HepG2 (cell line): ENCODE data around the gene TGIF1. TPM values are rescaled to one million over a fixed set of nuclear protein-coding genes. Genes with fewer than 3 reads are reported as not detected.

Experiments
- ATAC-seq: fragments of 200-7000 bp; cut with Tn5 transposase; 3 replicates; pipeline ENCODE4 v1.9.1; 2020; ENCODE audit warnings: mild to moderate bottlenecking, moderate library complexity
- BruUV-seq: library from RNA; stranded (reverse); fragments of 400-500 nt; replicated peaks from 2 replicates; lab custom pipeline; 2021; lab: Mats Ljungman, UMichigan
- CTCF ChIA-PET: fragments of 300-600 bp; formaldehyde crosslinking; extraction: SDS; loops from one replicate; lab custom pipeline; 2021; ENCODE audit warnings: low total read pairs, inconsistent platforms, low intra/inter-chr PET ratio; lab: Yijun Ruan, JAX
- POLR2A ChIA-PET: fragments of 350-600 bp; sonication (Branson Sonifier 250); formaldehyde crosslinking; loops from one replicate; lab custom pipeline; 2020; ENCODE audit warnings: antibody characterized with exemption, inconsistent platforms; lab: Yijun Ruan, JAX
- DNase-seq: peaks from one replicate; pipeline ENCODE4 v3.0.0-alpha.2; 2015; ENCODE audit warnings: low spot score
- FAIRE-seq: peaks from 3 replicates; lab custom pipeline; 2011; peaks lifted over from hg19 to GRCh38; lab: Jason Lieb, UNC
- H2AFZ ChIP-seq: one replicate; pipeline ENCODE4 v1.6.1; 2011; ENCODE audit warnings: low read length, inconsistent platforms
- H3K27ac ChIP-seq: fragments of 300-600 bp; 3 replicates; pipeline ENCODE4 v1.8.0; 2011; ENCODE audit warnings: mixed run types, mild to moderate bottlenecking, mixed read lengths, low read length, inconsistent platforms; ENCODE audit not compliant: insufficient read depth; ENCODE audit errors: extremely low read length
- H3K27me3 ChIP-seq, 2 experiments: fragments of 200-600 bp in 1 of 2; 2 replicates in 1 of 2; 3 replicates in 1 of 2; pipeline versions ENCODE4 v1.6.0 to v1.8.0; 2011; ENCODE audit warnings: low read length in 2 of 2, mild to moderate bottlenecking in 2 of 2, moderate library complexity in 2 of 2, inconsistent platforms in 1 of 2; ENCODE audit not compliant: insufficient read depth in 2 of 2, control insufficient read depth in 1 of 2
- H3K36me3 ChIP-seq, 2 experiments: fragments of 200-600 bp in 1 of 2; replicated peaks in 1 of 2; 2 replicates in 1 of 2; 3 replicates in 1 of 2; pipeline versions ENCODE4 v1.5.1 to v1.8.0; 2011; ENCODE audit warnings: low read length in 2 of 2, inconsistent platforms in 1 of 2; ENCODE audit not compliant: insufficient read depth in 2 of 2, control insufficient read depth in 1 of 2
- H3K4me1 ChIP-seq: 2 replicates; pipeline ENCODE4 v1.5.1; 2012; ENCODE audit warnings: low read length, inconsistent platforms; ENCODE audit not compliant: insufficient read depth
- H3K4me2 ChIP-seq: 2 replicates; pipeline ENCODE4 v1.6.0; 2011; ENCODE audit warnings: low read depth, low read length, inconsistent platforms
- H3K4me3 ChIP-seq, 3 experiments: fragments of 200-600 bp in 1 of 3; sonication (generic), shearing (Covaris generic) in 1 of 3; replicated peaks in 1 of 3; 2 replicates each; pipeline ENCODE4 v1.5.1; 2011 to 2016; ENCODE audit warnings: low read length in 3 of 3, inconsistent platforms in 2 of 3, low read depth in 2 of 3, mild to moderate bottlenecking in 2 of 3, control low read depth in 1 of 3, mixed read lengths in 1 of 3; ENCODE audit not compliant: insufficient read depth in 1 of 3
- H3K79me2 ChIP-seq: one replicate; pipeline ENCODE4 v1.6.1; 2011; ENCODE audit warnings: low read length, inconsistent platforms; ENCODE audit not compliant: insufficient read depth
- H3K9ac ChIP-seq: 2 replicates; pipeline ENCODE4 v1.6.0; 2011; ENCODE audit warnings: mild to moderate bottlenecking, low read depth, low read length, inconsistent platforms; ENCODE audit not compliant: insufficient read depth
- H3K9me3 ChIP-seq: 2 replicates; pipeline ENCODE4 v1.5.1; 2012; ENCODE audit warnings: mild to moderate bottlenecking, low read length
- H4K20me1 ChIP-seq: 2 replicates; pipeline ENCODE4 v1.6.0; 2011; ENCODE audit warnings: inconsistent platforms, mild to moderate bottlenecking, low read length, moderate library complexity; ENCODE audit not compliant: insufficient read depth
- DNMT3B ChIP-seq: conservative IDR thresholded peaks from 2 replicates; pipeline ENCODE4 v1.6.1; 2016; ENCODE audit warnings: missing biosample characterization, control low read depth
- DPF2 ChIP-seq: sonication (generic); formaldehyde crosslinking; IDR thresholded peaks from 2 replicates; pipeline ENCODE4 v1.4.0; 2020; ENCODE audit warnings: mild to moderate bottlenecking, low read depth, missing genetic modification reagents, borderline replicate concordance
- GTF3A ChIP-seq: sonication (generic); formaldehyde crosslinking; conservative IDR thresholded peaks from 2 replicates; pipeline ENCODE4 v1.4.0; 2020; ENCODE audit warnings: mild to moderate bottlenecking, missing genetic modification reagents
- KLF13 ChIP-seq: sonication (generic); formaldehyde crosslinking; IDR thresholded peaks from 2 replicates; pipeline ENCODE4 v1.4.0; 2020; ENCODE audit warnings: mild to moderate bottlenecking, missing genetic modification reagents
- MIXL1 ChIP-seq: IDR thresholded peaks from 2 replicates; pipeline ENCODE4 v1.6.1; 2016
- MLLT10 ChIP-seq: sonication (generic); formaldehyde crosslinking; IDR thresholded peaks from 2 replicates; pipeline ENCODE4 v1.4.0; 2020; ENCODE audit warnings: missing genetic modification reagents
- PCBP2 ChIP-seq: fragments of 200-400 bp; formaldehyde crosslinking; optimal IDR thresholded peaks from 2 replicates; pipeline ENCODE3; 2018; ENCODE audit warnings: low read length, low read depth; ENCODE audit not compliant: poor library complexity, severe bottlenecking
- RARA ChIP-seq: IDR thresholded peaks from 2 replicates; pipeline ENCODE4 v1.6.1; 2016; ENCODE audit warnings: missing genetic modification reagents, missing compliant biosample characterization
- SOX6 ChIP-seq, 2 experiments: fragments of 450-650 bp in 1 of 2; sonication (generic) in 1 of 2; formaldehyde crosslinking in 1 of 2; IDR thresholded peaks; 2 replicates each; pipeline versions ENCODE4 v1.4.0 to v1.6.1; 2017 to 2020; ENCODE audit warnings: antibody characterized with exemption in 1 of 2, mild to moderate bottlenecking in 1 of 2, missing genetic modification reagents in 1 of 2
- ZNF432 ChIP-seq: sonication (generic); formaldehyde crosslinking; IDR thresholded peaks from 2 replicates; pipeline ENCODE4 v1.5.0; 2020; ENCODE audit warnings: missing genetic modification reagents, mild to moderate bottlenecking, borderline replicate concordance
- WGBS: methylation state at CpG from one replicate; pipeline ENCODE4 v1.1.6; 2017; ENCODE audit warnings: low lambda C conversion rate; 5-methylcytosine and 5-hydroxymethylcytosine counted together
- in situ Hi-C: cut with HindIII; loops from 2 replicates; pipeline ENCODE4 v1.10.0; 2017; ENCODE audit warnings: low pct_unique_long_range_greater_than_20kb; ENCODE audit not compliant: extremely low pct_ligation_motif_present
- intact Hi-C: fragments of 100-400 bp; cut with micrococcal nuclease; formaldehyde crosslinking; loops from one replicate; pipeline ENCODE4 v1.10.0; 2022; ENCODE audit not compliant: unreplicated experiment
- polyA plus RNA-seq, 8 experiments: library from polyadenylated mRNA; depleted of rRNA in 3 of 8; stranded (reverse) in 7 of 8; unstranded in 1 of 8; fragments of >200 nt; fragmentation: Illumina TruSeq in 4 of 8; extraction: Trizol in 4 of 8; gene quantifications; 2 replicates each; pipeline versions ENCODE4 v1.2.1 to v1.2.3, GENCODE V29; 2011 to 2016; ENCODE audit warnings: low read depth in 4 of 8, missing spikeins in 1 of 8, mixed read lengths in 1 of 8; ENCODE audit not compliant: insufficient read depth in 1 of 8
- total RNA-seq, 5 experiments: library from RNA; depleted of rRNA; stranded (reverse); fragments of >200 nt; fragmentation: Illumina TruSeq; extraction: Trizol; gene quantifications; 2 replicates each; pipeline ENCODE4 v1.2.3, GENCODE V29; 2016; ENCODE audit warnings: low read depth in 1 of 5
- TF ChIP-seq, protein P1 (sequence below): sonication (generic); formaldehyde crosslinking; IDR thresholded peaks from 2 replicates; pipeline ENCODE4 v1.5.0; 2020; ENCODE audit warnings: missing genetic modification reagents

The TGIF1 gene
- total and polyA plus RNA-seq, 2 of the 13 experiments (the other 11 are each of a cell fraction or from before 2014, with no cell fraction given) = 50.0 to 76.1 TPM

DNA sequence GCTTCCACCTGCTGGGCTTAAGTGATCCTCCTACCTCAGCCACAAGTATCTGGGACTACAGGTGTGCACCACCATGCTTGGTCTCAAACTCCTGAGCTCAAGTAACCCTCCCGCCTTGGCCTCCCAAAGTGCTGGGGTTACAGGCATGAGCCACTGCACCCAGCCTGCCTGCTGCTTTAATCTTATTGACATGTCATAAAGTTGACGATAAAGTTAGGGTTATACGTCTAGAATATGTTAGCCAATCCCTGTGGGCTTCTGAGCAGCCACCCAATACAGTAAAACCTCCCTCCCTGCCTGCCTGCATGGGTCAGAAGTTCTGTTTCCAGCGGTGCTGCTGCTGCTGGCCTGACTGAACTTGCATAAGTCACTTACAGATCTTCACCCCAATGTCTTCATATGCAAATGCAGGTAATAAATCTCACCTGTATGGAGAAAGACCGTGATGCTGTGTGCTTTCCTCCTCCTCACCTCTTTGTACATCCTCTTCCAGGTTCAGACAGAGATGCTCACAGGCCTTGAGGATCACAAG lies 30.1 kb downstream of the TGIF1 start (continued):
- TF ChIP-seq MLLT10 (CRISPR knock-in tag) (no peak), RARA (CRISPR knock-in tag) (no peak), GTF3A (CRISPR knock-in tag) (no peak), MIXL1 (CRISPR knock-in tag) (no peak), DPF2 (CRISPR knock-in tag) (no peak), ZNF432 (CRISPR knock-in tag) (no peak), PCBP2 (no peak), DNMT3B (CRISPR knock-in tag) (no peak)
- TF ChIP-seq, protein P1, sequence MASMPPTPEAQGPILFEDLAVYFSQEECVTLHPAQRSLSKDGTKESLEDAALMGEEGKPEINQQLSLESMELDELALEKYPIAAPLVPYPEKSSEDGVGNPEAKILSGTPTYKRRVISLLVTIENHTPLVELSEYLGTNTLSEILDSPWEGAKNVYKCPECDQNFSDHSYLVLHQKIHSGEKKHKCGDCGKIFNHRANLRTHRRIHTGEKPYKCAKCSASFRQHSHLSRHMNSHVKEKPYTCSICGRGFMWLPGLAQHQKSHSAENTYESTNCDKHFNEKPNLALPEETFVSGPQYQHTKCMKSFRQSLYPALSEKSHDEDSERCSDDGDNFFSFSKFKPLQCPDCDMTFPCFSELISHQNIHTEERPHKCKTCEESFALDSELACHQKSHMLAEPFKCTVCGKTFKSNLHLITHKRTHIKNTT = no peak

DNA sequence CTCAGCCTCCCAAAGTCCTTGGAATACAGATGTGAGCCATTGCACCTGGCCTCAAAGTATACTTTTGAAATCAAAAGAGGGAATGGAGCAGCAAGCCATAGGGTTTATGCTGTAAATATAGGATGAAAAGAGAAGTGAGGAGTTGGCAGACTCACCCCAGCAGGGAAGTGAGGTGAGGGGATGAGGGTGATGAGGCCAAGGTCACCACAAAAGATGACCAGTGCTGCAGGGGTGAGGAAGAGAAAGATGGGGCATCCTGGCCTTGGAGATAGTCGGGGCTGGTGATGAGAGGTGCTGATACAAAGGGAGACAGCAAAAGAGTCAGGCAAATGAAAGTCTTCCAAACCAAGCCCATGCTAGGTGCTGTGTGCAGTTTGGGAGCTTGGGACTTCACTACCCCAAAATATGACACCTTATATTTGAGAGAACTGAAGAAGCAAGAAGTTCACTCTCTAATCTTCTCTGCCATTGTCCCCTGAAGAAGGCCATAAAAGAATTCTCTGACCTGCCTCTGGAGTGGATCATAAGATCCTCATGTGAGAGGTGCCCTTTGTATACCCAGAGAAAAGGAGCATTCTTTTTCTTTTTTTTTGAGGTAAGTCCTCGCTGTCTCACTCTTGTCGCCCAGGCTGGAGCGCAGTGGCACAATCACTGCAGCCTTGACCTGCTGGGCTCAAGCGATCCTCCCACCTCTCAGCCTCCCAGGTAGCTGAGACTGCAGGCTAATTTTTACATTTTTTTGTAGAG lies 31.0 kb downstream of the TGIF1 start:
- CTCF ChIA-PET = no interaction called here
- ATAC-seq = peak; percentile 25
- no peak overlapping the region for H2AFZ ChIP-seq
- TF ChIP-seq SOX6 (IDR thresholded peaks at IDR 0.05) = no peak
- peak; percentile 22; the same call in 1 of the 2 replicates for TF ChIP-seq SOX6 (CRISPR knock-in tag; IDR thresholded peaks at IDR 0.05)
- TF ChIP-seq KLF13 (CRISPR knock-in tag) = no peak
- TF ChIP-seq, all 625 proteins: peak for 1
- in situ Hi-C loops (loop anchor here (25.0 kb wide), 1 partner anchor 94 kb away; no protein-coding TSS in a partner anchor), intact Hi-C loops (no loop called here)
- 32% methylated on average over 5 of the region's 5 CpGs for whole genome bisulfite sequencing
- no peak overlapping the region for H3K4me2 ChIP-seq
- no peaks in the 10 kb centered on the region for H3K36me3 ChIP-seq
- POLR2A ChIA-PET = interaction anchor here (1.1 kb wide), 1 partner anchor 28 kb away, joined by 3 read pairs; no protein-coding TSS in a partner anchor
- DNase-seq (no peak), FAIRE-seq (no peak)
- H3K79me2 ChIP-seq = no peaks in the 10 kb centered on the region
- H3K4me1 ChIP-seq = peaks cover 8% of the 10 kb centered on the region; the same call in 1 of the 2 replicates
- H3K4me3 ChIP-seq = no peak overlapping the region
- H3K27ac ChIP-seq = no peak overlapping the region
- H4K20me1 ChIP-seq = no peaks in the 10 kb centered on the region
- no peaks in the 10 kb centered on the region for H3K9me3 ChIP-seq
- H3K27me3 ChIP-seq = peaks cover 0 to 5% of the 10 kb centered on the region in 2 experiments; a peak in 2 of 5 replicates
- BruUV-seq = no TSS peak
- no peak overlapping the region for H3K9ac ChIP-seq
